Hepatocyte (in vitro differentiated cells): ENCODE measurements around the gene PLXNA2.

Experiments
- EZH2 ChIP-seq: fragments of 200-600 bp; sonication (generic); IDR thresholded peaks from 2 replicates; pipeline ENCODE4 v1.6.1; 2016; ENCODE audit warnings: antibody characterized with exemption, mild to moderate bottlenecking, borderline replicate concordance
- TF ChIP-seq, protein P1 (sequence below): fragments of 200-600 bp; sonication (generic); IDR thresholded peaks from 2 replicates; pipeline ENCODE4 v1.5.1; 2016; ENCODE audit warnings: antibody characterized with exemption, mild to moderate bottlenecking; ENCODE audit not compliant: poor library complexity

DNA sequence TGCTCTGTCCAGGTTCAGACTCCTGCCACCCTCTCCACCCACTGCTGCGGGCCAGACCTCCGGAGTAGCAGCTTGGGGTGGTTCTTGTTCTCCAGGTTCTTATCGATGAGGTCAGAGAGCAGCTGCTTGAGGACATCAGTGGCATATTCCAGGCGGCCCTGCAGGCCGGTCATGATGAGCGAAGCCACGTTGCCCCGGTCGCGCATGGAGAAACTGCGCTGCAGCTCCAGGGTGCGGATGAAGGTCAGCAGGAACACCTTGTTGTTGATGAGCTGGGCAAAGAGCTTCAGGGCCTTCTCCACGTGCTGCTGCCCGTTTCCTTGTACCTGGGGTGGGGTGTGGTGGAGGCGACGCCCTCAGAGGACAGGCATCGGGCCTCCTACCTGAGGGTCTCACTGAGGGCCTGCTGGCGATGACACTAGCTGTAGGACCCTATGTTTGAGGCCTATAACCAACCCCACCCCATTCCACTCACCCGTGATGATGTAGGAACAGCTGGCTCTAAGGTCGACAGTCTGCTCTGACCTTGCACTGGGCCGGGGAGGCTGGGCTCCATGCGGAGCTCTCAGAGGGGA, 202.1 kb downstream of the PLXNA2 start:
- TF ChIP-seq, protein P1, sequence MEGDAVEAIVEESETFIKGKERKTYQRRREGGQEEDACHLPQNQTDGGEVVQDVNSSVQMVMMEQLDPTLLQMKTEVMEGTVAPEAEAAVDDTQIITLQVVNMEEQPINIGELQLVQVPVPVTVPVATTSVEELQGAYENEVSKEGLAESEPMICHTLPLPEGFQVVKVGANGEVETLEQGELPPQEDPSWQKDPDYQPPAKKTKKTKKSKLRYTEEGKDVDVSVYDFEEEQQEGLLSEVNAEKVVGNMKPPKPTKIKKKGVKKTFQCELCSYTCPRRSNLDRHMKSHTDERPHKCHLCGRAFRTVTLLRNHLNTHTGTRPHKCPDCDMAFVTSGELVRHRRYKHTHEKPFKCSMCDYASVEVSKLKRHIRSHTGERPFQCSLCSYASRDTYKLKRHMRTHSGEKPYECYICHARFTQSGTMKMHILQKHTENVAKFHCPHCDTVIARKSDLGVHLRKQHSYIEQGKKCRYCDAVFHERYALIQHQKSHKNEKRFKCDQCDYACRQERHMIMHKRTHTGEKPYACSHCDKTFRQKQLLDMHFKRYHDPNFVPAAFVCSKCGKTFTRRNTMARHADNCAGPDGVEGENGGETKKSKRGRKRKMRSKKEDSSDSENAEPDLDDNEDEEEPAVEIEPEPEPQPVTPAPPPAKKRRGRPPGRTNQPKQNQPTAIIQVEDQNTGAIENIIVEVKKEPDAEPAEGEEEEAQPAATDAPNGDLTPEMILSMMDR: no peak
- no peak for TF ChIP-seq EZH2
